ENCODE results near the gene SMURF2. TPM values are rescaled to one million over a fixed set of nuclear protein-coding genes. Genes with fewer than 3 reads are reported as not detected.

Gene SMURF2
- total and polyA plus RNA-seq, 2 of the 4 experiments (the other 2 are of a cell fraction), result 131 to 774 TPM

GRCh38 chr17:64621772-64622171, 40.3 kb downstream of the SMURF2 start (continued):
- TF ChIP-seq CTCF (conservative IDR thresholded peaks at IDR 0.05; ENCODE audit: low read depth, low read length), result no peak
- TF ChIP-seq MAFK (IDR thresholded peaks at IDR 0.05; ENCODE audit: low read depth, low read length), result no peak
- TF ChIP-seq POLR2A (IDR thresholded peaks at IDR 0.05; ENCODE audit: low read depth, low read length), result no peak

- Histone ChIP-seq H2BK20ac (ENCODE audit: low read depth, low read length) (no peak overlapping the region), H2BK15ac (ENCODE audit: low read depth, low read length) (no peak overlapping the region), H3K4me2 (ENCODE audit: low read depth, low read length) (no peak overlapping the region), H3K36me3 (ENCODE audit: control insufficient read depth, insufficient read depth, low read length) (peaks cover 4% of the 10 kb centered on the region; the same call in 1 of the 2 replicates), H3K14ac (replicated peaks; ENCODE audit: low read depth, low read length) (no peak overlapping the region), H3K4me1 (ENCODE audit: control insufficient read depth, insufficient read depth, low read length) (peaks cover 11% of the 10 kb centered on the region), H3K4ac (ENCODE audit: low read depth, low read length) (no peak overlapping the region), H2BK5ac (ENCODE audit: low read depth, low read length, poor library complexity, severe bottlenecking) (peak overlapping the region; percentile 42), H4K91ac (ENCODE audit: insufficient read depth, low read depth, low read length) (no peak overlapping the region), H3K27ac (ENCODE audit: insufficient read depth, low read length) (no peak overlapping the region), H3K4me3 (ENCODE audit: insufficient read depth, low read depth, low read length) (no peak overlapping the region), H3K56ac (ENCODE audit: extremely low read depth, insufficient read depth, low read length) (no peak overlapping the region), H3K9me1 (ENCODE audit: insufficient read depth, low read length) (peaks cover 12% of the 10 kb centered on the region), H4K8ac (ENCODE audit: low read depth in 2 of 2, low read length in 2 of 2) (no peak overlapping the region), H2BK120ac (ENCODE audit: low read depth, low read length) (no peak overlapping the region), H2AFZ (replicated peaks; ENCODE audit: low read length, poor library complexity) (no peak overlapping the region), H4K20me1 (ENCODE audit: insufficient read depth, low read length) (peaks cover 98% of the 10 kb centered on the region), H3K23ac (ENCODE audit: low read depth, low read length) (no peak overlapping the region), H2AK9ac (replicated peaks; ENCODE audit: low read depth, low read length, poor library complexity) (no peak overlapping the region), H2AK5ac (ENCODE audit: low read depth, low read length) (no peak overlapping the region), H3K79me1 (ENCODE audit: low read depth in 1 of 2, low read length in 2 of 2) (peaks cover 0 to 25% of the 10 kb centered on the region in 2 experiments; a peak in 2 of 4 replicates), H3K9me3 (ENCODE audit: control insufficient read depth, insufficient read depth, low read length) (no peaks in the 10 kb centered on the region), H3K18ac (ENCODE audit: low read depth, low read length) (no peak overlapping the region), H3K27me3 (ENCODE audit: control insufficient read depth, insufficient read depth, low read length) (no peaks in the 10 kb centered on the region), H4K5ac (ENCODE audit: low read depth, low read length) (no peak overlapping the region), H3K9ac (ENCODE audit: low read depth, low read length) (no peak overlapping the region)
- in situ Hi-C loops (cut with MboI; ENCODE audit: low sequenced_read_pairs) (no loop called here), intact Hi-C loops (cut with micrococcal nuclease) (no loop called here), dilution Hi-C loops (cut with HindIII; ENCODE audit: low sequenced_read_pairs, unreplicated experiment) (no loop called here)
- CTCF ChIA-PET, result no interaction called here
- DNase-seq (no peak), ATAC-seq (ENCODE audit: low read depth) (no peak)
- no TSS peak for BruUV-seq (replicated peaks)
- POLR2A ChIA-PET (ENCODE audit: unreplicated experiment), result no interaction called here
- 86% methylated on average over 4 of the region's 4 CpGs; no CpG with 5 or more reads in 1 of the 2 experiments for WGBS, 2 experiments (ENCODE audit: extremely low coverage in 2 of 2, insufficient read length in 1 of 2)
- TF ChIP-seq RCOR1 (IDR thresholded peaks at IDR 0.05; ENCODE audit: insufficient replicate concordance, low read length) (no peak), MAFK (IDR thresholded peaks at IDR 0.05; ENCODE audit: low read depth, low read length) (no peak), CHD1 (IDR thresholded peaks at IDR 0.05; ENCODE audit: low read depth, low read length) (no peak), ELK1 (IDR thresholded peaks at IDR 0.05; ENCODE audit: borderline replicate concordance, low read depth, low read length) (no peak), CTCF (conservative IDR thresholded peaks at IDR 0.05; ENCODE audit: low read depth, low read length) (no peak), RFX5 (IDR thresholded peaks at IDR 0.05; ENCODE audit: low read depth, low read length) (no peak), USF2 (IDR thresholded peaks at IDR 0.05; ENCODE audit: low read depth, low read length) (no peak), MXI1 (IDR thresholded peaks at IDR 0.05; ENCODE audit: borderline replicate concordance, low read depth, low read length) (no peak), BHLHE40 (IDR thresholded peaks at IDR 0.05; ENCODE audit: low read depth, low read length) (no peak), MAZ (IDR thresholded peaks at IDR 0.05; ENCODE audit: borderline replicate concordance, low read depth, low read length) (no peak)
Observed at GRCh38 chr17:64618848-64619247, 43.3 kb downstream of the SMURF2 start.

Data from IMR-90 (cell line).